Activated naive CD8-positive, alpha-beta T cell treated with anti-CD3 and anti-CD28 coated beads, Interleukin-2, amount 10 ng/mL, durations not matched to agents 7 days and 5 days (primary cell): ENCODE measurements around the gene HDAC11. TPM values are rescaled to one million over a fixed set of nuclear protein-coding genes. Genes with fewer than 3 reads are reported as not detected.

Source experiments
- ATAC-seq: fragments of 150-1000 bp; cut with Tn5 transposase; one replicate; pipeline ENCODE4 v1.10.0; 2021; ENCODE audit warnings: low read depth, moderate library complexity
- POLR2A ChIA-PET: fragments of 350-600 bp; sonication (Branson Sonifier 250); formaldehyde crosslinking; loops from one replicate; lab custom pipeline; 2021; ENCODE audit warnings: antibody characterized with exemption; lab: Charles Lee
- DNase-seq: peaks from one replicate; pipeline ENCODE4 v3.0.0; 2021
- H3K27ac Mint-ChIP-seq: one replicate; pipeline ENCODE4 v1.8.0; 2022; ENCODE audit warnings: mild to moderate bottlenecking, mixed read lengths
- H3K27me3 Mint-ChIP-seq: one replicate; pipeline ENCODE4 v1.8.0; 2022; ENCODE audit warnings: mild to moderate bottlenecking, moderate library complexity, mixed read lengths
- H3K36me3 Mint-ChIP-seq: one replicate; pipeline ENCODE4 v1.8.0; 2021; ENCODE audit warnings: mild to moderate bottlenecking, mixed read lengths
- H3K4me1 Mint-ChIP-seq: one replicate; pipeline ENCODE4 v1.8.0; 2021; ENCODE audit warnings: mixed read lengths
- H3K4me3 Mint-ChIP-seq: one replicate; pipeline ENCODE4 v1.8.0; 2022; ENCODE audit warnings: mild to moderate bottlenecking, moderate library complexity, mixed read lengths
- H3K9me3 Mint-ChIP-seq: one replicate; pipeline ENCODE4 v1.8.0; 2021; ENCODE audit warnings: mixed read lengths
- total RNA-seq, 2 experiments: library from RNA; stranded (reverse); gene quantifications; one replicate each; pipeline ENCODE4 v1.2.3, GENCODE V29; 2021

Gene HDAC11
- total RNA-seq, 2 experiments from 2014 or later: 4.1 to 4.9 TPM

DNA sequence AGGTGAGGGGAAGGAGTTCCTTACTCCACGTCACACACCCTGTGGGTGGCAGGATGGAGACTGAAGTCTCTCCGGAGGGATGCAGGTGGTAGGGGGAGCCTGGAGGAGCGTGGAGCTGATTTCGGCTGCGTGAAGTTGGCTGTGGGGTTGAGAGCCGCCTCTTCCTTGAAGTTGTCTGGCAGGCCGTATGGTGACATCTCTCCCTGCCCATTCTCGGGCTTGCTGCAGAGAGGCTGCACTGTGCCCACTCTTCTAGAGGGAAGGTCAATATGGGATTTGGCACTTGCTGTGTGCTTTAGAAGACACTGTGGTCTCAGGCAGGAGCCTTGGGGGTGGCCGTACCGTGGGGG, 55.4 kb downstream of the HDAC11 start:
- ATAC-seq (no peak), DNase-seq (no peak)
- Mint-ChIP-seq H3K36me3 (no peaks in the 10 kb centered on the region), H3K9me3 (peaks cover 3% of the 10 kb centered on the region), H3K27ac (no peak overlapping the region), H3K4me1 (peaks cover 7% of the 10 kb centered on the region), H3K27me3 (peaks cover 19% of the 10 kb centered on the region), H3K4me3 (no peak overlapping the region)
- POLR2A ChIA-PET: no interaction called here

GRCh38 chr3:13535905-13536304, 55.8 kb downstream of the HDAC11 start:
- POLR2A ChIA-PET: no interaction called here

GRCh38 chr3:13536432-13536831, 56.3 kb downstream of the HDAC11 start:
- H3K9me3 Mint-ChIP-seq: peaks cover 6% of the 10 kb centered on the region
- peaks cover 7% of the 10 kb centered on the region for H3K4me1 Mint-ChIP-seq
- no peak overlapping the region for H3K27ac Mint-ChIP-seq
- peaks cover 22% of the 10 kb centered on the region for H3K27me3 Mint-ChIP-seq
- no peak overlapping the region for H3K4me3 Mint-ChIP-seq
- peaks cover 3% of the 10 kb centered on the region for H3K36me3 Mint-ChIP-seq
- DNase-seq (no peak), ATAC-seq (no peak)
- POLR2A ChIA-PET: no interaction called here

More at GRCh38 chr3:13535905-13536304, 55.8 kb downstream of the HDAC11 start:
- Mint-ChIP-seq H3K4me1 (peaks cover 7% of the 10 kb centered on the region), H3K4me3 (no peak overlapping the region), H3K9me3 (peaks cover 4% of the 10 kb centered on the region), H3K27ac (no peak overlapping the region), H3K36me3 (peaks cover 2% of the 10 kb centered on the region), H3K27me3 (peaks cover 21% of the 10 kb centered on the region)
- DNase-seq (no peak), ATAC-seq (no peak)

- POLR2A ChIA-PET: no interaction called here
- ATAC-seq: peak; percentile 36
- peaks cover 22% of the 10 kb centered on the region for H3K27me3 Mint-ChIP-seq
- H3K36me3 Mint-ChIP-seq: peaks cover 3% of the 10 kb centered on the region
- H3K9me3 Mint-ChIP-seq: peaks cover 6% of the 10 kb centered on the region
- DNase-seq: no peak
- H3K27ac Mint-ChIP-seq: no peak overlapping the region
- H3K4me1 Mint-ChIP-seq: peaks cover 9% of the 10 kb centered on the region
- H3K4me3 Mint-ChIP-seq: no peak overlapping the region
Measured at GRCh38 chr3:13536832-13537231, 56.7 kb downstream of the HDAC11 start.

DNA sequence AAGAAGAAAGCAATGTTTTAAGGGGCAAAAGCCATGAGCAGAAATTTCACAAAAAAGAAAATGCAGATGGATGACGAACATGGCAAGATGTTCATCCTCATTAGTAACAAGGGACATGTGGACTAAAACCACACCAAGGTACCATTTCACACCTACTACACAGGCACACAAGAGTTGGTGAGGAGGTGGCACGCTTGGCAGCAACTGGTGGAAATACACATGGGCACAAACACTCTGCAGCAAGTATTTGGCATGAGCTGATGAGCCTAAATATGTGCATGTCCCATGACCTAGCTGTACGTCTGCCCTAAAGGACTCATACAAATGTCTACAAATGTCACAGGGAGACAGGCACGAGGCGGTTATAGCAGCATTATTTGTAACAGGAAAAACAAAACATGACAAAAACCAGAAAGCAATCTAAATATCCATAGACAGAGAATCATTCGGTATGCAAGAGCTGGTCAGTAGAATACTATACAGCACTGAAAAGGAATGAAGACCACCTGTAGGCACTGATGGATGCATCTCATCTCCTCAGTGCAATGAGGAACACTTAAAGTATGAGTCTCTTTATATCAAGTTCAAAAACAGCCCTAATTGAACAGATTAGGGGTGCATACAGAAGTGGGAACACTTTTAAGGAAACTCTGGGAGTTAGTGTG, 57.3 kb downstream of the HDAC11 start:
- Mint-ChIP-seq H3K36me3 (peaks cover 5% of the 10 kb centered on the region), H3K4me3 (no peak overlapping the region), H3K27me3 (peaks cover 25% of the 10 kb centered on the region), H3K9me3 (peaks cover 10% of the 10 kb centered on the region), H3K4me1 (peaks cover 9% of the 10 kb centered on the region), H3K27ac (no peak overlapping the region)
- POLR2A ChIA-PET: no interaction called here
- DNase-seq (no peak), ATAC-seq (no peak)

GRCh38 chr3:13537909-13538296, 57.8 kb downstream of the HDAC11 start:
- H3K4me1 Mint-ChIP-seq: peaks cover 9% of the 10 kb centered on the region
- ATAC-seq: no peak
- H3K27me3 Mint-ChIP-seq: peaks cover 29% of the 10 kb centered on the region
- POLR2A ChIA-PET: no interaction called here
- H3K36me3 Mint-ChIP-seq: peaks cover 5% of the 10 kb centered on the region
- peaks cover 10% of the 10 kb centered on the region for H3K9me3 Mint-ChIP-seq
- H3K4me3 Mint-ChIP-seq: no peak overlapping the region
- H3K27ac Mint-ChIP-seq: no peak overlapping the region
- DNase-seq: no peak

DNA sequence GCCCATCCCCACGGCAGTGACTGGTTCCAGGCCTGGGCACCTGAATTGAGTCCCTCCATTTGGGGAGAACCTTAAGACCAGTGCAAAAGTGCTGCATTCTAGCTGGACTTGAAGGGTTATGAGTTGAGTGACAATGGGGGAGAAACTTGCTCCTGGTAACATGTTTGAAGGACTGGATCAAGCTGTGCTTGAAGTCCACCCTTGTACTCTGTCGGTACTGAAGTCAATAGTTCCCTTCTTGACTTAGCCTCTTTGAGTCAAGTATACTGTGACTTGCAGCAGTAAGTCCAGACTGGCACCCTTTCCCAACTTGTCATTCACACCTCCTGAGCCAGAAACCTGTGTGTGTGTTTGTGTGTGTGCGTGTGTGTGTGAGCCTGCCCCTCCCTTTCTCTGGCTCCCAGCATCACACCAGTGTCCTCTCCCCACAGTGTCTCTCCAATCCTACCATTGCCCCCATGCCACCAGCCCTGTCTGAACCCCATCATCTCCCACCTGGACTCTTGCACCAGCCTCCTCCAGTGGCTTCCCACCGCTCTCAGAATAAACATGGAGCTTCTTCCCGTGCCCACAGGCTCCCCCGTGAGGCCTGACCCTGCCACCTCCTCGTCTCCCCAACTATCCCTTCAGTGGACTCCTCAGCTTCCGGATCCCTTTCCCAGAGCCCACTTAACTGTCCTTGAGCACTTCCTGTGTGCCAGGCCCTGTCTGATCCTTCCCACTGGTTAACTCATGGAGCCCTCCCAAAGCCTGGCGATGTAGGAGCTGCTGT, 58.6 kb downstream of the HDAC11 start:
- Mint-ChIP-seq H3K36me3 (peaks cover 5% of the 10 kb centered on the region), H3K4me1 (peaks cover 9% of the 10 kb centered on the region), H3K27ac (no peak overlapping the region), H3K27me3 (peaks cover 25% of the 10 kb centered on the region), H3K9me3 (peaks cover 10% of the 10 kb centered on the region), H3K4me3 (no peak overlapping the region)
- POLR2A ChIA-PET: no interaction called here
- DNase-seq (no peak), ATAC-seq (no peak)

DNA sequence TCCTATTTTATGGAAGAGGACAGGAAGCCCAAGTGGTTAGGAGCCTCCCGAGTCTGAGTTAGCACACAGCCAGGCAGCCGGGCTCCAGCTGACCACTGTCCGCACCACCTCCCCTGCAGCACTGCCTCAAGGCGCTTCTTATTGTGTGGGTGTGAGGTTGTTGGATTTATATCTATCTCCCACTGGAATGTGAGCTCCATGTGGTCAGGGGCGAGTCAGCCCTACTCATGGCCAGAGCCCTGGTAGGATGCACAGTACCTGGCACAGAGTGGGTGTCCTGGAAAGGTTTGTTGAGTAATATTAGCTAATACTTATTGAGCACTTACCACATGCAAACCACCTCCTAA, 59.2 kb downstream of the HDAC11 start:
- DNase-seq (no peak), ATAC-seq (no peak)
- H3K4me3 Mint-ChIP-seq: no peak overlapping the region
- peaks cover 24% of the 10 kb centered on the region for H3K27me3 Mint-ChIP-seq
- H3K27ac Mint-ChIP-seq: no peak overlapping the region
- peaks cover 13% of the 10 kb centered on the region for H3K4me1 Mint-ChIP-seq
- peaks cover 5% of the 10 kb centered on the region for H3K36me3 Mint-ChIP-seq
- peaks cover 10% of the 10 kb centered on the region for H3K9me3 Mint-ChIP-seq
- POLR2A ChIA-PET: no interaction called here

DNA sequence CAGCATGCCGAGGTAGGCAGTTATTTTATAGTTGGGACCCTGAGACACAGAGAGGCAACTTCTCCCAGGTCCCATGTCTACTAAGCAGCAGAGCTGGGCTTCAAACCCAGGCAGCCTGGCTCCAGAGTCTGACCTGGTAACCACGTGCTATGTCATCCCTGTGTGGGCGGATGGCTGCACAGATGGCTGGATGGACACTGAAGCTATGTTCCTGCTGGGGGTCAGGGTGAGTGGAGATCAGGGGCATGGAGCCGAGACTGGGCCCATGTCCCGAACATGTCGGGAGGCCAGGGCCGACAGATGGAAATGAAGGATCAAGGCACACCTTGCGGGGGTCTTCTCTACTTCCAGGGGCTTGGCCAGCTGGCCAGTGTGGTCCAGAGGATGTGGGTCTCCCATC, 59.6 kb downstream of the HDAC11 start:
- POLR2A ChIA-PET: no interaction called here
- peaks cover 17% of the 10 kb centered on the region for H3K4me1 Mint-ChIP-seq

GRCh38 chr3:13540297-13540995, 60.3 kb downstream of the HDAC11 start:
- Mint-ChIP-seq H3K4me1 (peaks cover 25% of the 10 kb centered on the region), H3K9me3 (peaks cover 10% of the 10 kb centered on the region), H3K36me3 (peaks cover 5% of the 10 kb centered on the region), H3K27me3 (peaks cover 27% of the 10 kb centered on the region), H3K27ac (no peak overlapping the region), H3K4me3 (no peak overlapping the region)
- DNase-seq (no peak), ATAC-seq (no peak)
- POLR2A ChIA-PET: no interaction called here

More for the DNA sequence above, 59.6 kb downstream of the HDAC11 start:
- H3K27me3 Mint-ChIP-seq: peaks cover 24% of the 10 kb centered on the region
- no peak overlapping the region for H3K4me3 Mint-ChIP-seq
- peaks cover 5% of the 10 kb centered on the region for H3K36me3 Mint-ChIP-seq
- H3K27ac Mint-ChIP-seq: peak overlapping the region; percentile 21
- peaks cover 10% of the 10 kb centered on the region for H3K9me3 Mint-ChIP-seq
- ATAC-seq (no peak), DNase-seq (no peak)

DNA sequence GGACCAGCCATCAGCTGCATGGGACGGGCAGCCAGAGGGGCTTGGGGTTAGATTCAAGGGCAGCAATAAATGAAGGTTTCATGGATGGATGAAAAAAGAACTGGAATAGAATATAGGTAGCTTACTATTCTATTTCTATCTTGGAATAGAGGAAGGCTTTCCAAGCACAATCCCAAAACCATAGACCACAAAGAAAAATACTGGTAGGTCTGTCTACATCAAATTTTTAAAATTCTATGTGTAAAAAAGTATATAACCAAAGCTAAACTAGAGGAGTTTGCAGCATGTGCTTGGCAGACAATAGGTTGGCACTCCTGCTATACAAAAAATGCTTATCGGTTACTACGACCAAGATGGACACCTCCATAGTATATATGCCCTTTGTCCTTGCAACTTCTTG, 61.6 kb downstream of the HDAC11 start:
- H3K4me3 Mint-ChIP-seq: no peak overlapping the region
- H3K9me3 Mint-ChIP-seq: peaks cover 10% of the 10 kb centered on the region
- no peak for ATAC-seq
- POLR2A ChIA-PET: no interaction called here
- H3K27ac Mint-ChIP-seq: no peak overlapping the region
- H3K36me3 Mint-ChIP-seq: peaks cover 5% of the 10 kb centered on the region
- no peak for DNase-seq
- peaks cover 34% of the 10 kb centered on the region for H3K27me3 Mint-ChIP-seq
- H3K4me1 Mint-ChIP-seq: peaks cover 29% of the 10 kb centered on the region

- Mint-ChIP-seq H3K4me3 (no peak overlapping the region), H3K4me1 (peaks cover 26% of the 10 kb centered on the region), H3K36me3 (peaks cover 5% of the 10 kb centered on the region), H3K27ac (no peak overlapping the region), H3K9me3 (peaks cover 10% of the 10 kb centered on the region), H3K27me3 (peaks cover 35% of the 10 kb centered on the region)
- DNase-seq: no peak
- POLR2A ChIA-PET: no interaction called here
- no peak for ATAC-seq
Measured at GRCh38 chr3:13542142-13542541, 62.0 kb downstream of the HDAC11 start.

GRCh38 chr3:13543253-13543652, 63.1 kb downstream of the HDAC11 start:
- Mint-ChIP-seq H3K4me3 (no peak overlapping the region), H3K4me1 (peaks cover 28% of the 10 kb centered on the region), H3K27me3 (peaks cover 44% of the 10 kb centered on the region), H3K36me3 (peaks cover 5% of the 10 kb centered on the region), H3K27ac (no peak overlapping the region), H3K9me3 (peaks cover 8% of the 10 kb centered on the region)
- ATAC-seq (no peak), DNase-seq (no peak)
- POLR2A ChIA-PET: no interaction called here
